GM12875 (cell line): ENCODE results near the gene ARFIP1.
"Not testable (repeated sequence)": the region's sequence is repeated elsewhere in the genome, so short reads cannot be mapped to it uniquely, and the experiment has no call there.

Experiments
- H3K4me3 ChIP-seq: one replicate; pipeline ENCODE4 v1.5.1; 2011; ENCODE audit warnings: low read depth, low read length, control low read depth
- CTCF ChIP-seq: IDR thresholded peaks from 2 replicates; pipeline ENCODE4 v1.5.1; 2011; ENCODE audit warnings: low read depth, mild to moderate bottlenecking, control low read depth, inconsistent platforms, low read length, moderate library complexity, borderline replicate concordance; ENCODE audit not compliant: insufficient read depth

The ARFIP1 gene

GRCh38 chr4:152738827-152739226 lies 40.9 kb upstream of the ARFIP1 start:
- TF ChIP-seq CTCF: no peak

GRCh38 chr4:152747444-152747843 lies 32.3 kb upstream of the ARFIP1 start:
- TF ChIP-seq CTCF: no peak
- H3K4me3 ChIP-seq: no peak overlapping the region

More at GRCh38 chr4:152738827-152739226, 40.9 kb upstream of the ARFIP1 start:
- H3K4me3 ChIP-seq: no peak overlapping the region

GRCh38 chr4:152748619-152749018 lies 31.1 kb upstream of the ARFIP1 start:
- TF ChIP-seq CTCF: no peak
- no peak overlapping the region for H3K4me3 ChIP-seq

- no peak overlapping the region for H3K4me3 ChIP-seq
- TF ChIP-seq CTCF: no peak
Observed at GRCh38 chr4:152763796-152764195, 16.0 kb upstream of the ARFIP1 start.

GRCh38 chr4:152765069-152765737 lies 14.6 kb upstream of the ARFIP1 start:
- H3K4me3 ChIP-seq: not testable (repeated sequence)

GRCh38 chr4:152771741-152772533 lies 7.8 kb upstream of the ARFIP1 start:
- TF ChIP-seq CTCF: no peak
- H3K4me3 ChIP-seq: no peak overlapping the region

- TF ChIP-seq CTCF: no peak
- H3K4me3 ChIP-seq: no peak overlapping the region
Observed at GRCh38 chr4:152773339-152773738, 6.4 kb upstream of the ARFIP1 start.
